Measurements from ENCODE around the gene ATPAF1.
A peak's percentile ranks its signal among the peaks of the same experiment; 100 is the strongest.

ATPAF1 gene

DNA sequence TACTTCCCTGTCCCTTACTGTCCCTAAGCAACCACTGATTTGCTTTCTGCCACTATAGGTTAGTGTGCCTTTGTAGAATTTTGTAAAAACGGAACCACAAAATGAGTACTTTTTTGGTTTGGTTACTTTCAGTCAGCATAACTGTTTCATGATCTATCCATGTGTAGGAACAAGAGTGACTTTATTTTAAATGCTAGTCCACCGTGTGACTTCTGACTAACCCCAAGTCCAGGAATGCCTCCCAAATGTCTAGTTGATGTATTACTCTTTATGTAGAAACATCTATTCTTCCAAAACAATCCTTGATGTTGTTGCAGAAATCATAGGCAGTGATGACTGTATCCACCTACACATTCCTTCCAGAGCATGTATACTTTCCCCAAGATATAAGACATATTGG is 21.3 kb downstream of the ATPAF1 start:
- no peak for DNase-seq

DNA sequence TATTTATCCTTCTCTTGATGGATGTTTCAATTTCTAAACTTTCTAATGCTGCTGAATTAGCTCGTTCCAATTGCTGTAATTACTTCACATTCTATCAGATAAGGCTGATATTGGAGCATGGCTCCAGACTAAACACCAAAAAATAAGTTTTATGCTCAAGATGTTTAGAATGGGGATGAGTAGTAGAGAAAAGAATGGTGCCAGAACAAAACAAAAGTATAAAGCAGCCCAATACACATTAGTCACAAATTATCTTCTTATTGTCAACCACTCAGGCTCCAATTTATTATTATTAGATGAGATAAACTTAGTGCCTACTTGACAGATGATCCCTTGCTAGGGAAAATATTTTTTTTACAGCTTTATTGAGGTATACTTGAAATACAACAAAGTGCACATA is 21.8 kb downstream of the ATPAF1 start:
- DNase-seq, result no peak

DNA sequence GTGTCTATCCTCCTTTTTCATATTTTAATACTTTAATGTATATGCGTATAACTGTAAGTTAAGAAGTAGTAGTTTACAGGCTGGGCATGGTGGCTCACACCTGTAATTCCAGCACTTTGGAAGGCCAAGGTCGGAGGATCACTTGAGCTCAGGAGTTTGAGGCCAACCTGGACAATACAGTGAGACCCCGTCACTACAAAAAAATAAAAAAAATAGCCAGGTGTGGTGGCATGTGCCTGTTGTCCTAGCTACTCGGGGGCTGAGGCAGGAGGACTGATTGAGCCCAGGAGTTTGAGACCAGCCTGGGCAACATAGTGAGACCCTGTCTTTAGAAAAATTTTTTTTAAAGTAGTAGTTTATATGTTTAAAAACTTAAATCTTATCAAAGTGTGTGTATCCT is 22.3 kb downstream of the ATPAF1 start:
- DNase-seq, result no peak

DNA sequence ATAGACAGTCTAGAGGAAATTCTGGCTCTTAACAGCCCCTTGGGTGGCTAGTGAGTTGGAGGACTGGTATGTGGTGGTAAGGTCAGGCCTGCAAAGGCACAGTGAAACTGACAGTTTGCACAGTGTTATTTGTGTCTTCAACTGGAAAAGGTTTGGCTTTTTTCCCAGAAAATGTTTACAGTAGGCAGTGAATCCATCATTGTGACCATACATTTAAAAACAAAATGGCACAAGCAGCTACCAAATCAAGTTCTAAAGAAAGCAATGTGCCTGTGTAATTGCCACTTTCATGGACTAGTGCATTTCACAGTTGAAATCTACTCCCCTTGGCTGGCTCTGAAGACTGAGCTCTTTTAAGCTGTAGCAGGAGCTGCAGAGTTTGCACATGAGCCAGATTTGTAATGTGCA is 24.8 kb downstream of the ATPAF1 start:
- DNase-seq, result no peak

DNA sequence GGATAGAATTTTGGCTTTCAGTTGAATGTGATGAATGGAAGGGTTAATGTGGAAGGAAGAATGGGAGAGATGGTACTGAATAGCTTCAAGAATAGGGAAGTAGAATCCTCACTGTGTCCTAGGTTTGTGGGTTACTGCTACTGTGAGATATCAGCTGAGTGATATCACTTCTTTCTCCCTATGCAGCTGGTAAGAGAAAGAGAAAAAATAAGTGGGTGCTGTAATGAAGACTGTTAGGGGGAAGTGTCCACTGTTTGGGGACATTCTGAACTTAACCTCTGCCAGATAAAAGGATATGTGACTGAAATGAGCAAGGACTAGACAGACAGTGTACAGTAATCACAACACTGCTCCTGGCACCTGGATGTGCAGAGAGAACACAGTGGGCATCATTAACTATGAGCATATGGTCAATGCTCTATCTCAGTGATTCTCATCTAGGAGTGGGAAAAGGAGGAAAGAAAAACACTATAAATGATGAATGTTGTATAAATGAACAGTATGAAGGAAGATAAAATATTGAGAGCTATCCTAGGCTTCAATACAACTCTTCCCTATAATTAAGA is 26.0 kb downstream of the ATPAF1 start:
- DNase-seq, result no peak

DNA sequence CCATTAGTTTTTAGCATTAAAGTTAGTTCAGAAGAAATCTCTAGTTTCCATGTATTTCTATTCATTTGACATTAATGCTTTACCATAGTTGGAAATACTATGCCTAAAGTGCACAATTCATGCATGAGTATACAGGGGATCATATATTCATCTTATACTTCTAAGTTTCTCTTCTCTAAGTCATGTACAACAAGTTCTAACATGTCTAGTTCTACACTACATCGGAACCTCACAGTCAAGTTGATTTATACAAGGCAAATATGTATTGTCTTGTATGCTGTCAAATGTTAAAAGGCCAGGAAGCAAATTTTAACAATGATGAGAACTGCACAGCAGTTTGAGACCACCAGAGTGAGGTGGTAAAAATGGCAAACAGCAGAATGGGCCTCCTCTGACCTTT is 28.6 kb downstream of the ATPAF1 start:
- DNase-seq, result no peak

DNA sequence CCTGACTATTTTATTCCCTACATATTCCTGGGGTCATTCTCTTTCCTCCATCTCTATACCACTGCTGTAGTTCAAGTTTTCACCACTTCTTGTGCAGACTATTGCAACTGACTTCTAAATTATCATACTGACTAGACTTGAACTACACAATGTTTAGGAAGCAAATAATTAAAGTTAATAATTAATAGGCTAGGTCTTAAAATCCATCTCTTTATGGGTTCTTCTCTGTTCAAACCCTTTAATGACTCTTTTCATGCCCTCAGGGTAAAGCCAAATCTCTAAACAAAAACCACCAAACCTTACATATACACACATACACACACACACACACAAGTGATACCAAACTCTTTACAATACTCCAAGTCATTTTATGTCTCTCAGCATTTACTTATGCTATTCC is 29.2 kb downstream of the ATPAF1 start:
- no peak for DNase-seq

DNA sequence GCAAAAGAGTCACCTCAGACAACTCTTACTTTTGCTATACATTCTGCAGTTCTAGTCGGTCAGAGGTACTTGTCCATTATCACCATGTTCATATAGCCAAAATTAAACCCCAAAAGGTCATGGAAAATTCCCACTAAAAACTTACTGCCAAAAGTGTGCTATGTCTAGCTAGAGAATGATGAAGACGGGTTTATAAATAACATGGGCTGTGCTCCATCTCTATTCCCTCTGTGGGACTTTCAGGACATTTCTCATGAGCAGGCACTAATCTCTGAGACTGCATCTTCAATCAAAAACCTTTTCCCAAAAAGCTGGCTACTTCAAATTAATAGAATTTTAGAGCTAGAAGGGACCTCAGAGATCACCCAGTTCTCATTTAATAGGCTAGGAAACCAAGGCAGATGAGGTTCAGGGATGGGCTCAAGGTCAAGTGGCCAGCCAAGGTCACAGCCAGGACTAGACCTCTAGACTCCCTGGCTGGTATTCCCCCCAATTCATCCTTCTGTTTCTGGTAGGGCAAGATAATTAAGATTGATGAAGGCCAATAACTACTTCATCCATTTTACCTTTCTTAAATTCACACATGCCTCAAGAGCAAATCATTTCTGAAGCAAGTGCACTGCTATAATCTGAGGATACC is 30.6 kb downstream of the ATPAF1 start:
- no peak for DNase-seq

DNA sequence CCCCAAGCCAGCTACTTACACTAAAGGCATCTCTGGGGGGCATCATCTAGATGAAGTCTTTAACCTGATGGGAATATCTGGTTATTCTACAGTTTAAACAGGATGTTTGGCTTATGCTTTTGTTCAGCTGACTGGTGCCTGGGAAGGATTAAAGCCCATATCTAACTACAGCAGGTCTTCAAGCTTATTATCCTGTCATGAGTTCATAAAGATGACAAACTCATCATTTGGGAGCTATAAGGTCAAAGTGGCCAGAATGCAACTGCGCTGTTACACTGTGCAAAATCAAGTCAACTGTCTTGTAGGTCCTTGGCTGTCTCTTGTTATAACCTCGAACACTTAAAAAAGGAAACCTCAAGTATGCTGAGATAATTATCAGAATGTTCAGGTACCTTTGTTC is 33.0 kb downstream of the ATPAF1 start:
- no peak for DNase-seq

DNA sequence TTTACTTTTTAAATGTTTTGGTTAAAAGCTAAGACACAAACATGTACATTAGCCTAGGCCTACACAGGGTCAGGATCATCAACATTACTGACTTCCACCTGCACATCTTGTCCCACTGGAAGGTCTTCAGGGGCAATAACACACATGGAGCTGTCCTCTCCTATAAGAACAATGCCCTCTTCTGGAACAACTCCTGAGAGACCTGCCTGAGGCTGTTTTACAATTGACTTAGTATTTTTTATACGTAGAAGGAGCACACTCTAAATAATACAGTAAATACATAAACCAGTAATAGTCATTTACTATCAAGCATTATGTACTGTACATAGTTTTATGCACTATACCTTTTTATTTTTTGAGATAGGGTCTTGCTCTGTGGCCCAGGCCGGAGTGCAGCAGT is 37.4 kb downstream of the ATPAF1 start:
- no peak for DNase-seq

DNA sequence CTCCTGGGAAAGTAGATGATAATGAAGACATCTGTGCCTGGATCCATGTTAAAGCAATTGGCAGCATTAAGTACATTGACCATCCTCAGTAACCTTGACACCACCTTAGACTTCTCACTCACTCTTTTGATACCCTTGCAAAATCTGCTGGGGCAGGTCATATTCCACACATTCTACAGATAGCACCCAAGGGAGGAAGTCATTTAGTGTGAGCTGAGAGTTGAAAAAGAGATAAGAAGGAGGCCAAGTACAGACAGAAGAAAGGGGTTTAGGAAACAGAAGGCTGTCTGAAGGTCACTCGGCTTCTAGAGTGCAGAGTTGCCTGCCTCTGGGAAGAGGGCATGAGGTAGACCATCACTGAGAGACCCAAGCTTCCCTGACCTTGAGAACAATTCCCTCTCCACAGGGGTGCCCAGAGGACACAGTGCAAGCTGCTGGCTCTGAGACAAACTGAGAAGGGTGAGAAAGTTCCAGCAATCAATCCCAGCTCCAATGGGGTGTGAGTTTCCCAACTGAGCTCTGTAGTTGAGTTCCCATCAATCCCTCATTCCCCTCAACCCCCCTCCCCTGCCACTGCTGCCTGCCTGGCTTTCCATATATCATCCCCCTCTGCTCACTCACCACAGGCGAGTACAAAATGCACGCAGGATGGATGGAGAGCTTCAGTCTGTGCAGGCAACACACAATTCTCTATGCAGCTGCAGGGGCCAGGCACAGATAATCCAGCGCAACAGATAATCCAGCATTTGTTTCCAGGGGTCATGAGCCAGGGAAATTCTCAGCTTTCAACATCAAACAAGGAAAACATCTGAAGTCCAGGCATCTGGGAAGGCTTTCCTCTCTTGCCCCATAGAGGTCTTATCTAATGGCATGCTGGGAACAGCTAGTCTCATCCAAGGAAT is 44.2 kb downstream of the ATPAF1 start:
- DNase-seq, result no peak

DNA sequence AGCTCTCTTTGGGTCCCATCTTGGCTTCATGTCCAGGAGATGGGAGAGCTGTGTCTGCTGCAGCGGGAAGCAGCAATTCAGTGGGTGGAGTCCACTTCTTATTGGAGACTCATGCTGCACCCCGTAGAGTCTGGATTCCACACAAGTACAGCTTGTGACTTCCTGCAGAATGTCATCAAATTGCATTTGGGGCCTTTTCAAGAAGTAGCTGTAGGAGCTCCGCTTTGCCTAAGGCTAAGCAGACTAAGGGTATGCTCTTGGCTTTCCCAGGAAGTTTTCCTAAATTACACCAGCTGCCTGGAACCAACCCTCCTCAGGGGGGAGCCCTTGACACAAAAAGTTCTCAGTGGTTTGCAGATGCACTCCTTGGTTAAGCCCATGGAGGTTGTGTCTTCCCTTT is 45.8 kb downstream of the ATPAF1 start:
- no peak for DNase-seq

DNA sequence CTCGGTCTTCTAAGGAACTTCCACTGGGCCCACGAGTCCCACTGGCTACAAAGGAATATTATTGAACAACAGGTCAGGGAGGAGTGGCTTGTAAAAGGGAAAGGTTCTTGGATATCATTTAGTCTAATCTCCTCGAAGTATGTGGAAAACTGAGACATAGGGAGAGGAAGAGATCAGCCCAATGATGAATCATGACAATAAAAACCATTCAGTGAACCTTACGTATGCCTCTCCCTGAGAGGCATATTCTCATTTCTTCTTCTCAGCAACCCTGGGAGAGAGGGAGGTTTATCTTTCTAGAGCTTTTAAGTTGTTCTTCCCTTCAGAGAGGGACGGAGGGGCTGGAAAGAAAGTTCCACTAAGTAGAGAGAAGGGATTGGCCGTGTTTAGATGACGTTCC is 46.2 kb downstream of the ATPAF1 start:
- DNase-seq, result no peak

DNA sequence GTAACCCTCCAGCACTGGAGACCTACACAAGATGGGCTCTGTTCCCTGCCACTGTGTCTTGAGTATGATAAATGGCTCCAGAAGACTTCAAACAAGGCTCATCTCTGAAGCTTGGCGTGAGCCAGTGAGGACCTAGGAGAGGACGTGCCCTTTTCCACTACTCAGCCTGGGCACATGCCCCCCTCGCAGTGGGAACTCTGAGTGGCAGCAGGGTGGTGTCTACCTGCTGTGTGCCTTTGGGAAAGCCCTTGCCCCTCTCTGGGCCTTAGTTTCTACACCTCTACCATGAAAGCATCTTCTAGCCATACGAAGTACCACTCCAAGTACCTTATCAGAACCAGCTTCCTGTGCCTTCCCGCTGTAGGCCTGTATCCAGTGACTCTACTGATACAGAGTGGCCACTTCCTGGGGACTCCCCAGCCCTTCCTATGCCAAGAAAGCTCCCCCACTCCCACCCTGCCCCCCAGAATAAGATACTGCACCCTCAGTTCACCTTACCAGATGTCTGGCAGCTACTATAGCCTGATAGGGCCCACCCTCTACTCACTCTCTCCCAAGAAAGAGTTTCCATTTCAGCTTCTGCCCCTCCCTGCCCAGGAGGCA is 48.4 kb downstream of the ATPAF1 start:
- DNase-seq, result no peak

DNA sequence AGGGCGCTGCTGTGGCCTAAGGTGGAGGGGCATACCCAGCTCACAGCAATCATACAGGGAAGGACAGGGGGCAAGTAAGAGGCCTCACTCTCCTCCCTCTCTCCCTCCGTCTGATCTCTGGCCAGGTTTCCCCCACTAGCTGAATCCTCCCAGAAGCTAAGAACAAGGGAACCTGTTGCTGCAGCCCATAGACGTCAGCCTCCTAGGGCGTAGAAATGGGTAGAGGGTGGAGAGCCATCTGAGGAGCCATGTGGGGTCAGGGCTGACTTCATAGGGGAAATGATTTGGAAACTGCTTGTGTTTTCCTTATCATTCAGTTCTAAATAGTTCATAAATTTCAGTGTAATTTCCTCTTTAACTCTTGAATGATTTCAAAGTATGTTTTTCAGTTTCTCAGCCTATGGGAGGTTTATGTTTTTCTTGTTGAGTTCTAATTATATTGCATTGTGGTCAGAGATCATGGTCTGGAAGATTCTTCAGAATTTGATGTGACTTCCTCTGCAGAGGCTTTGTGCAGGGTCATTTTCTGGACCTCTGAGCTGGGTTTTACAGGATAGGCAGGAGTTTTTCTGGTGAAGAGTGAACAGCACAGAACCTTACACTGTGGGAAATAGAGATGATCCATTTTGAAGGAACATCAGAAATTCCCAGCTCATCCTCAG is 49.3 kb downstream of the ATPAF1 start:
- no peak for DNase-seq

DNA sequence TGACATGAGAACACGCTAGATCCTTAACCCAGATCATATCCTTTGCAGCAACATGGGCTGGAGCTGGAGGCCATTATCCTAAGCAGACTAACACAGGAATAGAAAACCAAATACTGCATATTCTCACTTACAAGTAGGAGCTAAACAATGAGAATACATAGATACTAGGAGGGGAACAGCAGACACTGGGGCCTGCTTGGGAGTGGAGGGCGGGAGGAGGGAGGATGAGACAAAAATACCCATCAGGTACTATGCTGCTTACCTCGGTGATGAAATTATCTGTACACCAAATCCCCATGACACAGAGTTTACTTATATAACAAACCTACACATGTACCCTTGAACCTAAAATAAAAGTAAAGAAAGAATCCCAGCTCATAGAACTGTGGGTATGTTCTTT is 50.3 kb downstream of the ATPAF1 start:
- DNase-seq, result no peak

DNA sequence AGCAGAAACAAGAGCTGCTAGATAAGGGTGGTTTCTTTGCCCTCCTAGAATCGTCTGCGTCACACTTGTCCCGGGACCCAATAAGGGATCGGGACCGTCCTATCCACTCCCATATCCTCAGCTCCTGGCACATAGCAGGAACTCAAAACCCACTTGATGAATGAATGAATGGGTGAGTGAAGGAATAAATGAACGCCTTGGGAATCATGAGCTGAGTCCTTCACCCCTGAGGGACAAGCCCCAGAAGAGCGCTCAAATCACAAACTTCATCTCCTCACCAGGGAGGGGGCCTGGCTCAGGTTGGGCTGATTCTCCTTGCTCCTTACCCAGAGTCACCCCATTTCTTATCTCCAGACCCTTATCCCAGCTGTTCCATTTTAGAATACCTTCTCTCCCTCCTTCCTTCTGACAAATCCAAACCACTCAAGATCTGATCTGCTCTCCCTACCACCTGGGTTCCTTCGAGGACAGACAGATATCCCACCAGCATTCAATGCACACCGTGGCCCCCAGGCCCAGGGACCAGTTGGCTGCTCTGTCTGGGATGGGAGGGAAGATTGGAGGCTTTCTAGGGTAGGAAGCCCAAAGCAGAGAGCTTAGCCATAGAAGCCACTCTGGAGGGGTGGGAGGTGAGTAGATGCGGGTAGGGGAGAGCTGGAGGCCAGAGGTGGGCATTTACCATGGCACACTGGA is 50.9 kb downstream of the ATPAF1 start:
- DNase-seq, result no peak

DNA sequence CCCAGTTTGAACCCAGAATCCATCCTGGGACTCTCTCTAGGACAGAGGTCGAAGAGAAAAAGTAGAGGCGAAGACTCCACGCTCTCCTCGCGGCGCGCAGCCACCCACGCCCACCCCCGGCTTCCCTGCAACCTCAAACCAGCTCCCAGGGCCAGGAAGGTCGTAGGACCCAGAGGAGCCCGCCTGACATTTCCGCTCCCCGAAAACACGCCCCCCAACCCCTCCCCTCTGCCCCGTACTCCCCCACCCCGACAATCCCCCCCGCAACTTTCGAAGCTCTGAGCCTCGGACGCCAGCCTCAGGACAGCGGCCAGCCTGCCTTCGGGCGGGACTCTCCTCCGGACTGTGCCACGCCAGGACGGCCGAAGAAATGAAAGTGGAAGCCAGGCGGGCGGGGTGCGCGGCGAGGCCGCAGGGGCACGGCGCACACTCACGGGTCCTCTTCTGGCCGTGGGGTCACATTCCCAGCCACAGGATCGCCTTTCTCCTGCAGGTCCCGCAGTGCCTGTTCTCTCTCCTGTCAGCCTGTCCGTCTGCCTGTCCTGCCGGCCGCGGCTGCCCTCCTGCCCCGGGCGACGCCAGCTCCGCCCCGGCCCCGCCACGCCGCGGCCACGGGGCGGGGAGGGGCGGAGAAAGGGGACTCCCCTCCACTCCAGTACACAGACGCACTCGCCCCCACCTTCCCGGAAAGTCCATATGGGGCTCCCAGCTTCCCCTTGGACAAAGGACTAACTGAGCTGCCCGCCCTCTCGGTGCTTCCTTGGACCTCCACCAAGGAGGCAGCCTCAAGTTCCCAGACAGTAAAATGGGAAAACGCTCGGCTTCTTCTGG is 51.7 kb downstream of the ATPAF1 start, which contains the start of gene MOB3C:
Gene MOB3C (minus strand): TSS at position 535 of the 831 bp plus-strand sequence. CDS start 3,490 bp downstream, outside the sequence.
- DNase-seq, result peak; percentile 71

DNA sequence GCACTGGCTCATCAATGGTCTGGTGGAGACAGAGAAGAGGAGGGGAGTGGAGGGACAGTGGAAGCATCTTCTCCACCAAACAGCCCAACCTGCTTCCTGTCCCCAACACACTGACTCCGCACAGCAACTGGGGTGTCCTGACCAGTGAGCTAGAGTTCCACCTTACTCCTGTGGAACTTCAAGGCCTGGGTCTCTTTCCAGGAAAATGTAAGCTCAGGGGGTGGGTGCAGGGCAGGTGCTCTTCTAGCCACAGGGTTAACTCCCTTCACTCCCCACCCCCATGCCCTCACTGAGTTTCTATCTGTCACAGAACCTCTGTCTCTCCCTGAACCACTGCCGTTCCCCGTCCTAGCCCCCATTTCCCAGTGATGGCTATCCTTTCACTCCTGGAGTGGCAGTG is 52.4 kb downstream of the ATPAF1 start:
- DNase-seq, result peak; percentile 26

DNA sequence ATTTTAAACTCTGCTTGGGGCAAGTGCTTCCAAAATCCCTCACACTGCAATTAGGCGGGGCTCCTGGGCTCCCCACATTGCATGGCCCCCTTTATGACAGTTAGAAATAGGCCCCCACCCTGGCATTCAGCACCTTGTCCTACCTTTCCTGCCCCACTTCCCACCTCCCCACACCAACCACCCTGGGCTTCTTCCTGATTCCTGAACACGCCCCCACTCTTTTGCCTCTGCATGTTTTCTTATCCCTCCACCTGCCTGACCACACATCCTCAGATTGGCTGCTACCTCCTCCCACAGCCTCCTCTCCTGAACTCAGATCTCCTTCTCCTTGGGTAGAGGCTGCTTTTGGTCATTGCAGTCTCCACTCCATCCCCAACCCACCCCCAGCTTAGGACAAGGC is 53.1 kb downstream of the ATPAF1 start:
- DNase-seq, result no peak

DNA sequence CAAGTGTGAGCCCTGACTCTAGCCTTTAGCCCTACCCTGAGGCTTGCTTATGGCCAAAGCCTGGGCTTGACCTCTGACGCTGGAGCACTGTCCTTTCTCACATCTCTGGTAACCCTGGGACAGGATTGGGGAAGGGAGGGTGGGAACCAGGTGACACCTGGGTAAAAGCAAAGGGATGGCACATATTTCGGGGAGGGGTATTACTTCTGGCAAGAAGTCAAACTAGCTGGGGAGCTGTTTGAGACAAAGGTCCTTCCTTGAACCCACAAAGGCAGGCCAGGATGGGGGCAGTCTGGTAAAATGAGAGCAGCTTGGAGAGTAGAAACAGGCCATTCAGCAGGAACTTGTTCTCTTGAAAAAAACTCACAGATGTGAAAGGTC is 53.6 kb downstream of the ATPAF1 start:
- no peak for DNase-seq
